Stimulated activated CD4-positive, alpha-beta T cell treated with anti-CD3 and anti-CD28 coated beads, Interleukin-4, amount 100 ng/mL, for 24 hours (primary cell): ENCODE data around the gene HTR5A.
"Not testable (repeated sequence)": the region's sequence is repeated elsewhere in the genome, so short reads cannot be mapped to it uniquely, and the experiment has no call there.

Experiments
- DNase-seq: peaks from one replicate; pipeline ENCODE4 v3.0.0-alpha.2; 2020

HTR5A gene

GRCh38 chr7:155069992-155070751 lies at the start of gene HTR5A:
TSS of gene HTR5A (plus strand) at chr7:155070324. CDS start at chr7:155070900, 576 bp downstream.
- peak; percentile 78 for DNase-seq

- DNase-seq: no peak
These were observed 49.1 kb upstream of the HTR5A start for GRCh38 chr7:155020996-155021395.

- no peak for DNase-seq
These were observed 48.4 kb upstream of the HTR5A start for GRCh38 chr7:155021699-155022145.

GRCh38 chr7:155027879-155028278 lies 42.2 kb upstream of the HTR5A start:
- no peak for DNase-seq

- no peak for DNase-seq
These were observed 37.1 kb upstream of the HTR5A start for GRCh38 chr7:155032978-155033377.

- not testable (repeated sequence) for DNase-seq
These were observed 35.6 kb upstream of the HTR5A start for GRCh38 chr7:155034495-155034894.

GRCh38 chr7:155038335-155038734 lies 31.8 kb upstream of the HTR5A start:
- DNase-seq: no peak

GRCh38 chr7:155043756-155044155 lies 26.4 kb upstream of the HTR5A start:
- DNase-seq: no peak

GRCh38 chr7:155048006-155048405 lies 22.1 kb upstream of the HTR5A start:
- DNase-seq: no peak

GRCh38 chr7:155051355-155051754 lies 18.8 kb upstream of the HTR5A start:
- no peak for DNase-seq

GRCh38 chr7:155053002-155053401 lies 17.1 kb upstream of the HTR5A start:
- no peak for DNase-seq

GRCh38 chr7:155054761-155055160 lies 15.4 kb upstream of the HTR5A start:
- DNase-seq: no peak

- DNase-seq: no peak
These were observed 13.0 kb upstream of the HTR5A start for GRCh38 chr7:155057076-155057475.

- DNase-seq: no peak
These were observed 11.2 kb upstream of the HTR5A start for GRCh38 chr7:155058896-155059295.

- DNase-seq: no peak
These were observed 10.4 kb upstream of the HTR5A start for GRCh38 chr7:155059703-155060102.

- DNase-seq: no peak
These were observed 7.7 kb upstream of the HTR5A start for GRCh38 chr7:155062411-155062810.

GRCh38 chr7:155064186-155064585 lies 5.9 kb upstream of the HTR5A start:
- no peak for DNase-seq

- DNase-seq: no peak
These were observed 3.6 kb upstream of the HTR5A start for GRCh38 chr7:155066417-155066950.

- DNase-seq: no peak
These were observed 1.1 kb downstream of the HTR5A start for GRCh38 chr7:155071121-155071651.

GRCh38 chr7:155071916-155072571 lies 1.9 kb downstream of the HTR5A start:
- DNase-seq: no peak

GRCh38 chr7:155073922-155074321 lies 3.8 kb downstream of the HTR5A start:
- DNase-seq: no peak

GRCh38 chr7:155084021-155084420 lies 13.9 kb downstream of the HTR5A start:
- no peak for DNase-seq

- no peak for DNase-seq
These were observed 14.8 kb downstream of the HTR5A start for GRCh38 chr7:155084969-155085368.

GRCh38 chr7:155090684-155091083 lies 20.6 kb downstream of the HTR5A start:
- no peak for DNase-seq
